GM12892 (cell line): ENCODE data around the gene TBC1D2B.

ENCODE experiments used
- POLR2A ChIP-seq: IDR thresholded peaks from 2 replicates; pipeline ENCODE4 v1.6.1; 2011; ENCODE audit warnings: low read depth, low read length, control low read depth
- POLR2AphosphoS5 ChIP-seq: IDR thresholded peaks from 2 replicates; pipeline ENCODE4 v1.6.1; 2011; ENCODE audit warnings: low read depth, low read length, control low read depth
- TAF1 ChIP-seq: IDR thresholded peaks from 2 replicates; pipeline ENCODE4 v1.6.1; 2011; ENCODE audit warnings: low read depth, mild to moderate bottlenecking, control low read depth, low read length, borderline replicate concordance

DNA sequence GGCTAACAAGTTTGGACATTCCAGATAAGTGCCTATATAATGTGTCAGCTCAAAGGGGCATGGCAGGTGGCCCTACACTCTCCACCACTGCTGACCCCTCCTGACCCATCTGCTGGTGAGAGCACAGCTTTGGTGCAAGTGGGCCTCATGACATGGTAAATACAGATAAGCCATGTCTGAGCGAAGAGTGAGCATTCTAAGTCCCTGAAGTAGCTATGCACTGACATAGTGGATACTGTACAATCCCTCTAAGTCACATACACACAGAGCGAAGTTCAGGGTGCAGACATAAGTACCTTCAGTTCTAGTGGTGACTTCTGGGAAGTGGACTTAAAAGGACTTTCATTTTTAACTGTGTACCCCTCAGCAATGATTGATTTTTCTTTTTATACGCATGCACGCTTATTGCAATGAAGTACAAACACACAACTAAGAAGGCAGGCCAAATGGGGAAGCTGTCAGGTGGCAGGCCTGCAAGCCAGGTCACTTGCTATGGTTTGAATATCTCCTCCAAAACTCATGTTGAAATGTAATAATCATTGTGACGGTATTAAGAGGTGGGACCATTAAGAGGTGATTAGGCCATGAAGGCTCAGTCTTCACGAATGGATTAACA is 41.5 kb downstream of the TBC1D2B start:
- TF ChIP-seq POLR2AphosphoS5 (no peak), TAF1 (no peak), POLR2A (no peak)
